ENCODE results near the gene MPPE1.

MPPE1 gene

GRCh38 chr18:11884396-11885030 is 23.6 kb downstream of the MPPE1 start:
- Mint-ChIP-seq H3K9me3 (no peaks in the 10 kb centered on the region), H3K36me3 (ENCODE audit: low read depth) (peaks cover 35% of the 10 kb centered on the region), H3K27ac (no peak overlapping the region), H3K27me3 (ENCODE audit: low read depth) (no peaks in the 10 kb centered on the region), H3K4me3 (no peak overlapping the region), H3K4me1 (ENCODE audit: low read depth) (peaks cover 22% of the 10 kb centered on the region)
- DNase-seq (ENCODE audit: low spot score), result no peak

DNA sequence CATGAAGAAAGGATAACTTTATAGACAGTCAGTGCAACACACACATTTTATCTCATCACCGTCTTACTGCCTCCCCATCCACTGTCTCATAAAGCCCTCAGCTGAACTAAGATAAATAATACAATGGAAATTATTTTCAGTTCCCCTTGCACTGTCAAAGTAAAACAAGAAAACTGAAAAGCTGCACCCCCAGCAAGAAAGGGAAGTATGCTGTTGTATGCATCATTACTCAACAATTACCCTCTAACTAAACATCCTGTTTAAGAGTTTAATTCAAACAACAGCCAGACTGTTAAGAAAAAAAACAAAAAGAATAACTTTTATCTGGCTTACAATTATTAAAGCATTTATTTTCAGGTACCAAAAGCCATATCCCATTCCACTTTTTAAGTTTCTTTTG is 25.0 kb downstream of the MPPE1 start:
- Mint-ChIP-seq H3K27me3 (ENCODE audit: low read depth) (no peaks in the 10 kb centered on the region), H3K9me3 (no peaks in the 10 kb centered on the region), H3K27ac (no peak overlapping the region), H3K4me1 (ENCODE audit: low read depth) (peaks cover 20% of the 10 kb centered on the region), H3K4me3 (no peak overlapping the region), H3K36me3 (ENCODE audit: low read depth) (peaks cover 25% of the 10 kb centered on the region)
- DNase-seq (ENCODE audit: low spot score), result no peak

- Mint-ChIP-seq H3K9me3 (no peaks in the 10 kb centered on the region), H3K4me3 (no peak overlapping the region), H3K27ac (no peak overlapping the region), H3K27me3 (ENCODE audit: low read depth) (no peaks in the 10 kb centered on the region), H3K36me3 (ENCODE audit: low read depth) (peaks cover 22% of the 10 kb centered on the region), H3K4me1 (ENCODE audit: low read depth) (peaks cover 15% of the 10 kb centered on the region)
- DNase-seq (ENCODE audit: low spot score), result no peak
Measured at GRCh38 chr18:11882636-11883035, 25.5 kb downstream of the MPPE1 start.

- no peaks in the 10 kb centered on the region for H3K9me3 Mint-ChIP-seq
- DNase-seq (ENCODE audit: low spot score), result no peak
- H3K27ac Mint-ChIP-seq, result no peak overlapping the region
- peaks cover 6% of the 10 kb centered on the region for H3K4me1 Mint-ChIP-seq (ENCODE audit: low read depth)
- H3K27me3 Mint-ChIP-seq (ENCODE audit: low read depth), result no peaks in the 10 kb centered on the region
- peaks cover 13% of the 10 kb centered on the region for H3K36me3 Mint-ChIP-seq (ENCODE audit: low read depth)
- H3K4me3 Mint-ChIP-seq, result no peak overlapping the region
Measured at GRCh38 chr18:11880586-11881304, 27.4 kb downstream of the MPPE1 start.

GRCh38 chr18:11877497-11878135 is 30.5 kb downstream of the MPPE1 start:
- Mint-ChIP-seq H3K36me3 (ENCODE audit: low read depth) (peaks cover under 1% of the 10 kb centered on the region), H3K9me3 (no peaks in the 10 kb centered on the region), H3K4me1 (ENCODE audit: low read depth) (no peaks in the 10 kb centered on the region), H3K4me3 (no peak overlapping the region), H3K27me3 (ENCODE audit: low read depth) (no peaks in the 10 kb centered on the region), H3K27ac (no peak overlapping the region)
- DNase-seq (ENCODE audit: low spot score), result no peak

DNA sequence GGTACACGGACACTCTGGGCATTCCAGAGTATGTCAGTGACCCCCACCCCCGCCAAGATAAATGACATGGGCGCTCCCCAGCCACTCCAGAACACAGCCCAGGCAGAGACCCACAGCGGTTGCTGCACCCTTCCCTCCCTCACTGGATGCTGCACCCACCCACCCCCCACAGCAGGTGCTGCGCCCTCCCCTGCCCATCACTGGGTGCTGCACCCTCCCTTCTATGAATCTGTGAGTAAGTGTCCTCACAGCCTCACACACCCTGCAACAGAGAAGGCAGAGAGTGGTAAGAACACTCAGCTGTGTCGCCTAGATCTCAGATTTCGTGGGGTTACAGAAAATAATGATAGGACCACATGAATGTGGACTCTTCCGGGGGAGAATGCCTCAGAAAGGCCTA is 33.4 kb downstream of the MPPE1 start:
- Mint-ChIP-seq H3K9me3 (no peaks in the 10 kb centered on the region), H3K4me3 (no peak overlapping the region), H3K27me3 (ENCODE audit: low read depth) (peaks cover 2% of the 10 kb centered on the region), H3K4me1 (ENCODE audit: low read depth) (no peaks in the 10 kb centered on the region), H3K27ac (no peak overlapping the region), H3K36me3 (ENCODE audit: low read depth) (no peaks in the 10 kb centered on the region)
- no peak for DNase-seq (ENCODE audit: low spot score)

DNA sequence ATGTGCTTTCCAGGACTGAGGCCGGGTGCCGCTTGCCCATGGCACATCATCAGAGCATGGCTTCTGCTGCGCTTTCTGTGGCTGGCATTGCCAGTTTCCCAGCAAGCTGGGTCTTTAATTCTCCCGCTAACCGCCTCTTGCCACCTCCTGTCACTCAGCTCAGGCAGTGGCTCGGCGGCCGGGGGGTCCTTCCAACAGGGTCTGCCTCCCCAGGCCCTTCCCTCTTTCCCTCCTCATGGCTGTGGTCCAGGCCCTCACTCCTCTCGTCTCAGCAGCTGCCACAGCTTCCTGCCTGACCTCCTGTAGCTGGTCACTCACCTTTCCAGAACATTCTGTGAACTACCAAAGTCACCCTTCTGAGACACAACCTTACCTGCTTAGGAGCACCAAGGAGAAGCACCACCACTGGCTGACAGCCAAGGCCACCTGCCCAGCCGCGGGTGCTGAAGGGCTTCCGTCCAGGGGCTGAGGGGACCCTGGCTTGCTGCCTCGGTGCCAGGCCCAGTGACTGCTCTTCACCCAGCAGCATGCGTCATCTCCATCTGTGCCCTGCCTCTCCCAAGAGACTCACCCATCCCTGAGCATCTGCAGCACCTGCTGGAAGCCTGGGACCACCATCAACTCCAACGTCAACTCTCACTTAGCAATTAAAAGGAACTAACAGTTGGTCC is 34.3 kb downstream of the MPPE1 start:
- H3K4me3 Mint-ChIP-seq, result no peak overlapping the region
- H3K27ac Mint-ChIP-seq, result no peak overlapping the region
- peaks cover 2% of the 10 kb centered on the region for H3K27me3 Mint-ChIP-seq (ENCODE audit: low read depth)
- no peaks in the 10 kb centered on the region for H3K9me3 Mint-ChIP-seq
- no peaks in the 10 kb centered on the region for H3K36me3 Mint-ChIP-seq (ENCODE audit: low read depth)
- no peaks in the 10 kb centered on the region for H3K4me1 Mint-ChIP-seq (ENCODE audit: low read depth)
- DNase-seq (ENCODE audit: low spot score), result no peak

- no peaks in the 10 kb centered on the region for H3K9me3 Mint-ChIP-seq
- no peak overlapping the region for H3K27ac Mint-ChIP-seq
- no peaks in the 10 kb centered on the region for H3K36me3 Mint-ChIP-seq (ENCODE audit: low read depth)
- H3K27me3 Mint-ChIP-seq (ENCODE audit: low read depth), result peaks cover 2% of the 10 kb centered on the region
- no peaks in the 10 kb centered on the region for H3K4me1 Mint-ChIP-seq (ENCODE audit: low read depth)
- no peak overlapping the region for H3K4me3 Mint-ChIP-seq
- DNase-seq (ENCODE audit: low spot score), result no peak
Measured at GRCh38 chr18:11872479-11873136, 35.5 kb downstream of the MPPE1 start.

DNA sequence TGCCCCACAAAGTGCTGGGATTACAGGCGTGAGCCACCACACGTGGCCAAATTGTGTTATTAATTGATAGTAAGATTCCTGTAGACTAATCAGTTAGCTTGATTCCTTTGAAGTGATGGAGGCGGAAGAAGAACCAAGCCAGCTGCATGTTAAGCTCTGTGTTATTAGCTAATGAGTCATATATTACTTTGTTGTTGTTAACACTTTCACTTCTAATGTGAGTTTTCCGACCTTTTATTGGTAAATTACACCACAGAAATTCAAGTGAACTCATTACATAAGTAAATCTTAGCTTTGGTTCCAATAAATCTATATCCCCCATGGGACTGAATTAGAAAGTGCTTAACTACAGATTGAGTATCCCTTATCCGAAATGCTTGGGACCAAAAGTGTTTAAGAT is 36.6 kb downstream of the MPPE1 start:
- no peak overlapping the region for H3K27ac Mint-ChIP-seq
- no peak for DNase-seq (ENCODE audit: low spot score)
- no peaks in the 10 kb centered on the region for H3K4me1 Mint-ChIP-seq (ENCODE audit: low read depth)
- peaks cover 2% of the 10 kb centered on the region for H3K27me3 Mint-ChIP-seq (ENCODE audit: low read depth)
- no peaks in the 10 kb centered on the region for H3K9me3 Mint-ChIP-seq
- H3K4me3 Mint-ChIP-seq, result no peak overlapping the region
- H3K36me3 Mint-ChIP-seq (ENCODE audit: low read depth), result no peaks in the 10 kb centered on the region

DNA sequence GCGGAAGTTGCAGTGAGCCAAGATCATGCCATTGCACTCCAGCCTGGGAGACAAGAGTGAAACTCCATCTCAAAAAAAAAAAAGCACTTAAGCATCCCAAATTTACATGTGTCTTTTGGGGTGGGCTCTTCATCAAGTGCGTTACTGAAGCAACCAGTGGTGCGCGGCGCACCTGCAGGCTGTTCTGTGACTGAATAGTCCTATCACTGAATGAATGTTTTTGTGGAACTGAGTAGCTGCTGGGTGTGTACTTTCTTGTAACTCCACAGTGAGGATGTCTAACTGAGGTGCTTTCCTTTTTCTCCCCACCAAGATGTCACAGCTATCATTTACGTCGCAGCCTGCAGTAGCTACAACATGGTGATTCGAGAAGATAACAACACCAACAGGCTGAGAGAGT is 39.9 kb downstream of the MPPE1 start:
- no peaks in the 10 kb centered on the region for H3K9me3 Mint-ChIP-seq
- H3K36me3 Mint-ChIP-seq (ENCODE audit: low read depth), result no peaks in the 10 kb centered on the region
- no peak for DNase-seq (ENCODE audit: low spot score)
- H3K27me3 Mint-ChIP-seq (ENCODE audit: low read depth), result peaks cover 2% of the 10 kb centered on the region
- H3K4me3 Mint-ChIP-seq, result no peak overlapping the region
- H3K4me1 Mint-ChIP-seq (ENCODE audit: low read depth), result no peaks in the 10 kb centered on the region
- no peak overlapping the region for H3K27ac Mint-ChIP-seq

DNA sequence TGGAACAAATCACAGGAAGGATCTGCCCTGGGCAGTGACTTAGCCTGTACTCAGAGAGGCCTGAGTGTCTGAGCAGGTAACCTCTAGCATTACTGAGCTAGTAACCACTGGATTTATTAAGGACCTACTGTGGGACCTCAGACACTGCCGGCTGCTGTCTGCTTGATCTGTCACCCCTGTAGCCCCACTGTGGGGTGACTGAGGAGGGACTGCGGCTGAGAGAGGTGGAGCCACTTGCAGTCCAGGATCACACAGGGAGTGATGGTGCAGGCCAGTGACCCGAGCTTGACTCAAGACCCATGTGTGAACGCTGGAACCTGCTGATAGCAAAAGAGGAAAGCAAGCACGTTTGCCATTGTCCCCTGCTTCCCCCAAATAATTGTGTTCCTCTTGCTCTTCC is 41.4 kb downstream of the MPPE1 start:
- Mint-ChIP-seq H3K4me3 (no peak overlapping the region), H3K9me3 (no peaks in the 10 kb centered on the region)

DNA sequence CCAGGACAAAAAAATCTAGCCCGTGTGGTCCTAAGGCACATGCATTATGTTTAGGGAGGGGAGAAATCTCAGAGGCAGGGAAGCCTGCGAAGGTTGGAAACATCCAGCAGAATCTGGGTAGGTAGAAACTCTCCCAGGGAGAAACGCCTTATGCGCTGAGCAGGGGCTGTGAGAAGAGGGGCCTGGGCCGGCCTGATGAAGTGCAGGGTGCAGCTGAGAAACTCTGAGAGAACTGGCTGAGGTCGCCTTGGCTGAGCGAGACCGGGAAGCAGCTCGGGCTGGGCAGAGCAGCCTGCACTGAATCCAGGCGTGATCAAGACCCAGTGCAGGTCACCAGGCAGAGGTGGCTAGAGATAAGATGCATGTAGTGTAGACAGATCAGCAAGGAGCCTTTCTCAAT is 41.8 kb downstream of the MPPE1 start:
- Mint-ChIP-seq H3K4me3 (no peak overlapping the region), H3K9me3 (no peaks in the 10 kb centered on the region), H3K27ac (no peak overlapping the region), H3K36me3 (ENCODE audit: low read depth) (no peaks in the 10 kb centered on the region), H3K27me3 (ENCODE audit: low read depth) (peaks cover 2% of the 10 kb centered on the region), H3K4me1 (ENCODE audit: low read depth) (no peaks in the 10 kb centered on the region)
- DNase-seq (ENCODE audit: low spot score), result no peak

More for the DNA sequence above, 41.4 kb downstream of the MPPE1 start:
- Mint-ChIP-seq H3K27ac (no peak overlapping the region), H3K36me3 (ENCODE audit: low read depth) (no peaks in the 10 kb centered on the region), H3K4me1 (ENCODE audit: low read depth) (no peaks in the 10 kb centered on the region), H3K27me3 (ENCODE audit: low read depth) (peaks cover 2% of the 10 kb centered on the region)
- DNase-seq (ENCODE audit: low spot score), result no peak

- Mint-ChIP-seq H3K27me3 (ENCODE audit: low read depth) (no peaks in the 10 kb centered on the region), H3K27ac (no peak overlapping the region), H3K9me3 (no peaks in the 10 kb centered on the region), H3K4me1 (ENCODE audit: low read depth) (peaks cover 2% of the 10 kb centered on the region), H3K36me3 (ENCODE audit: low read depth) (no peaks in the 10 kb centered on the region), H3K4me3 (no peak overlapping the region)
- DNase-seq (ENCODE audit: low spot score), result no peak
Measured at GRCh38 chr18:11865071-11865470, 43.0 kb downstream of the MPPE1 start.

DNA sequence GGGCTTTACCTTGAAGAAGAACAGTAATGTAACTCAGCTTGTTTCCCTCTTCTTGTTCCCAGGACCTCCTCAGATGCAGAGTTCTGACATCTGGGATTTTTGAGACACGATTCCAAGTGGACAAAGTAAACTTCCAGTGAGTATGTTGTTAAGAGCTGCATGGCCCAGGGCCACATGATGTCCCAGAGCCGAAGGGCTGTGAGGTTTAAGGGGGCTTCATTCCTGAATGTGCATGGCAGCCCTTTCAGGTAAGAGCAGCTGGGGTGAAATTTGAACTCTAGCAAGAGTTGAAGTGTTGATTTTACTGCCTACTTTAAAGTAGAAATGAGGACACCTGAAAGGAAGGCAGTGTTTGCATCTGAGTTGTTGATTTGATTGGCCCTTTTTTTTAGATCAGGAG is 43.6 kb downstream of the MPPE1 start:
- no peak for DNase-seq (ENCODE audit: low spot score)
- Mint-ChIP-seq H3K9me3 (no peaks in the 10 kb centered on the region), H3K4me1 (ENCODE audit: low read depth) (peaks cover 3% of the 10 kb centered on the region), H3K36me3 (ENCODE audit: low read depth) (no peaks in the 10 kb centered on the region), H3K4me3 (no peak overlapping the region), H3K27me3 (ENCODE audit: low read depth) (no peaks in the 10 kb centered on the region), H3K27ac (no peak overlapping the region)

Data from T-helper 2 cell treated with Interferon-gamma antibody and Interleukin-4, amounts not matched to agents 5 μg/mL and 100 μg/mL, for 36 hours (primary cell).